Inferior parietal cortex (tissue), 1 donor: ENCODE results near the gene MEA1.
"Not testable (repeated sequence)": the region's sequence is repeated elsewhere in the genome, so short reads cannot be mapped to it uniquely, and the experiment has no call there.

ENCODE experiments used
- DNase-seq: peaks from one replicate; pipeline ENCODE4 v3.0.0-alpha.2; 2016; ENCODE audit errors: extremely low spot score

The MEA1 gene

GRCh38 chr6:43009124-43009523 lies 4.6 kb downstream of the MEA1 start:
- no peak for DNase-seq

- no peak for DNase-seq
These were observed 6.6 kb downstream of the MEA1 start for GRCh38 chr6:43007126-43007525.

- DNase-seq = no peak
These were observed 7.5 kb downstream of the MEA1 start for GRCh38 chr6:43006251-43006650.

- no peak for DNase-seq
These were observed 7.9 kb downstream of the MEA1 start for GRCh38 chr6:43005844-43006243.

- no peak for DNase-seq
These were observed 11.9 kb downstream of the MEA1 start for GRCh38 chr6:43001843-43002242.

GRCh38 chr6:42998205-42998604 lies 15.5 kb downstream of the MEA1 start:
- DNase-seq = not testable (repeated sequence)

GRCh38 chr6:42996513-42996912 lies 17.2 kb downstream of the MEA1 start:
- DNase-seq = no peak

- no peak for DNase-seq
These were observed 20.3 kb downstream of the MEA1 start for GRCh38 chr6:42993445-42993844.

GRCh38 chr6:42989923-42990322 lies 23.8 kb downstream of the MEA1 start:
- no peak for DNase-seq

GRCh38 chr6:42988486-42989020 lies 25.2 kb downstream of the MEA1 start:
- DNase-seq = no peak

GRCh38 chr6:42987533-42988451 lies 26.0 kb downstream of the MEA1 start:
- DNase-seq = no peak

- no peak for DNase-seq
These were observed 28.7 kb downstream of the MEA1 start for GRCh38 chr6:42984924-42985475.

GRCh38 chr6:42984001-42984923 lies 29.5 kb downstream of the MEA1 start, which contains the start of gene PPP2R5D:
PPP2R5D (plus strand) TSS chr6:42984570; CDS start chr6:42984678, 108 bp downstream.
- peak; percentile 99 for DNase-seq

GRCh38 chr6:42981836-42982235 lies 31.9 kb downstream of the MEA1 start:
- DNase-seq = no peak

GRCh38 chr6:42979523-42980177 lies 34.1 kb downstream of the MEA1 start:
- DNase-seq = no peak

- peak; percentile 92 for DNase-seq
These were observed 34.8 kb downstream of the MEA1 start, which contains the start of gene PEX6 for GRCh38 chr6:42978839-42979522. PEX6 (minus strand) TSS chr6:42979181; CDS start chr6:42979150, 31 bp downstream.

GRCh38 chr6:42978487-42978838 lies 35.3 kb downstream of the MEA1 start:
- no peak for DNase-seq

GRCh38 chr6:42974919-42975505 lies 38.7 kb downstream of the MEA1 start:
- no peak for DNase-seq

- DNase-seq = no peak
These were observed 39.8 kb downstream of the MEA1 start for GRCh38 chr6:42973926-42974325.

GRCh38 chr6:42971746-42972327 lies 41.9 kb downstream of the MEA1 start:
- DNase-seq = peak; percentile 45
